NB4 (cell line): ENCODE measurements around the gene TPD52L1.
A peak's percentile ranks its signal among the peaks of the same experiment; 100 is the strongest.

Experiments used
- DNase-seq: peaks from one replicate; pipeline ENCODE4 v3.0.0; 2010; ENCODE audit warnings: low read depth
- H3K4me3 ChIP-seq: one replicate; pipeline ENCODE4 v1.5.1; 2011; ENCODE audit warnings: mild to moderate bottlenecking, low read depth, low read length, moderate library complexity
- CTCF ChIP-seq: IDR thresholded peaks from one replicate; pipeline ENCODE4 v1.5.1; 2012; ENCODE audit warnings: low read depth, low read length
- MAX ChIP-seq: IDR thresholded peaks from 2 replicates; pipeline ENCODE4 v1.6.1; 2011; ENCODE audit warnings: low read depth, low read length
- MYC ChIP-seq: IDR thresholded peaks from 2 replicates; pipeline ENCODE4 v1.6.1; 2011; ENCODE audit warnings: low read depth, low read length
- POLR2A ChIP-seq: IDR thresholded peaks from 2 replicates; pipeline ENCODE4 v1.6.1; 2011; ENCODE audit warnings: mild to moderate bottlenecking; ENCODE audit not compliant: insufficient read length; ENCODE audit errors: extremely low read depth

Gene TPD52L1

GRCh38 chr6:125231133-125231532 is 77.6 kb downstream of the TPD52L1 start:
- TF ChIP-seq MAX (no peak), CTCF (no peak), POLR2A (no peak), MYC (no peak)

GRCh38 chr6:125231574-125232343 is 78.2 kb downstream of the TPD52L1 start:
- H3K4me3 ChIP-seq: no peak overlapping the region
- TF ChIP-seq MAX (no peak), CTCF (no peak), MYC (no peak), POLR2A (no peak)
- DNase-seq: peak; percentile 24

More at GRCh38 chr6:125231133-125231532, 77.6 kb downstream of the TPD52L1 start:
- no peak overlapping the region for H3K4me3 ChIP-seq
- no peak for DNase-seq

- TF ChIP-seq CTCF: no peak
- no peak for TF ChIP-seq MYC
- no peak for TF ChIP-seq MAX
- no peak for TF ChIP-seq POLR2A
- DNase-seq: no peak
- H3K4me3 ChIP-seq: no peak overlapping the region
Observed at GRCh38 chr6:125232466-125232865, 78.9 kb downstream of the TPD52L1 start.

GRCh38 chr6:125233202-125233601 is 79.6 kb downstream of the TPD52L1 start:
- no peak overlapping the region for H3K4me3 ChIP-seq
- TF ChIP-seq POLR2A: no peak
- no peak for TF ChIP-seq MAX

GRCh38 chr6:125236536-125237327 is 83.2 kb downstream of the TPD52L1 start:
- TF ChIP-seq MAX (no peak), CTCF (no peak), MYC (no peak), POLR2A (no peak)
- peak; percentile 81 for DNase-seq

More at GRCh38 chr6:125233202-125233601, 79.6 kb downstream of the TPD52L1 start:
- no peak for DNase-seq

GRCh38 chr6:125237764-125238163 is 84.2 kb downstream of the TPD52L1 start:
- DNase-seq: no peak
- TF ChIP-seq MYC (no peak), POLR2A (no peak), CTCF (no peak), MAX (no peak)
- no peak overlapping the region for H3K4me3 ChIP-seq

More at GRCh38 chr6:125236536-125237327, 83.2 kb downstream of the TPD52L1 start:
- no peak overlapping the region for H3K4me3 ChIP-seq
